T-helper 2 cell treated with Interferon-gamma antibody and Interleukin-4, amounts not matched to agents 5 μg/mL and 100 μg/mL, for 36 hours (primary cell): Measurements from ENCODE around the gene TGDS.
"Not testable (repeated sequence)": the region's sequence is repeated elsewhere in the genome, so short reads cannot be mapped to it uniquely, and the experiment has no call there.

Experiments
- DNase-seq: peaks from one replicate; pipeline ENCODE4 v3.0.0; 2021; ENCODE audit warnings: low spot score
- H3K27ac Mint-ChIP-seq: one replicate; pipeline ENCODE4 v1.8.0; 2021; ENCODE audit warnings: mild to moderate bottlenecking, mixed read lengths
- H3K27me3 Mint-ChIP-seq: one replicate; pipeline ENCODE4 v1.8.0; 2021; ENCODE audit warnings: low read depth, mixed read lengths
- H3K36me3 Mint-ChIP-seq: one replicate; pipeline ENCODE4 v1.8.0; 2021; ENCODE audit warnings: low read depth, mixed read lengths
- H3K4me1 Mint-ChIP-seq: one replicate; pipeline ENCODE4 v1.8.0; 2021; ENCODE audit warnings: low read depth, mixed read lengths
- H3K4me3 Mint-ChIP-seq: one replicate; pipeline ENCODE4 v1.8.0; 2022; ENCODE audit warnings: mild to moderate bottlenecking, moderate library complexity, mixed read lengths
- H3K9me3 Mint-ChIP-seq: one replicate; pipeline ENCODE4 v1.8.0; 2021; ENCODE audit warnings: mixed read lengths

The TGDS gene

DNA sequence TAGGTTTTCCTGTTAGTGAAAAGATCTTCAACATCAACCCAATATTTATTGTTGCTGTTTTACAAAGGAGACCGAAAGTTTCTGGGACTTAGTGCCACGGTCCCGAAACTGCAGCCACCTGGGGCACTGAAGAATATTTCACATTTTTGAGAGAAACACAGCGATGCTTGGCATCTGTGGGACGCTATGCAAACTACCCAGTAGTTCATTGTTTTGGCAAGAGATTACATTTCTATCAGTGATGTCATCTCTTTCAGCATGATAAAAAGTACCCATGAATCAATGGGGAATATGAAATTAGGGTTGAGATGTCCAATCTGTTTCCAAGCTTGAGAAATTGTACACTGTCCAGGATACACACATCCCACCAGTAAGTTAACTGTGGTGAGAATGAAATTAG is 43.9 kb downstream of the TGDS start:
- peaks cover 18% of the 10 kb centered on the region for H3K27me3 Mint-ChIP-seq
- H3K9me3 Mint-ChIP-seq, result no peaks in the 10 kb centered on the region
- no peak overlapping the region for H3K27ac Mint-ChIP-seq
- peaks cover 3% of the 10 kb centered on the region for H3K36me3 Mint-ChIP-seq
- H3K4me1 Mint-ChIP-seq, result peaks cover 12% of the 10 kb centered on the region
- no peak for DNase-seq
- H3K4me3 Mint-ChIP-seq, result no peak overlapping the region

- H3K9me3 Mint-ChIP-seq, result peaks cover 7% of the 10 kb centered on the region
- H3K4me3 Mint-ChIP-seq, result peak overlapping the region; percentile 94
- no peak for DNase-seq
- H3K36me3 Mint-ChIP-seq, result peaks cover 9% of the 10 kb centered on the region
- H3K4me1 Mint-ChIP-seq, result peaks cover 11% of the 10 kb centered on the region
- H3K27me3 Mint-ChIP-seq, result peaks cover 18% of the 10 kb centered on the region
- H3K27ac Mint-ChIP-seq, result peak overlapping the region; percentile 95
Observed at GRCh38 chr13:94550062-94550738, 45.8 kb downstream of the TGDS start.

DNA sequence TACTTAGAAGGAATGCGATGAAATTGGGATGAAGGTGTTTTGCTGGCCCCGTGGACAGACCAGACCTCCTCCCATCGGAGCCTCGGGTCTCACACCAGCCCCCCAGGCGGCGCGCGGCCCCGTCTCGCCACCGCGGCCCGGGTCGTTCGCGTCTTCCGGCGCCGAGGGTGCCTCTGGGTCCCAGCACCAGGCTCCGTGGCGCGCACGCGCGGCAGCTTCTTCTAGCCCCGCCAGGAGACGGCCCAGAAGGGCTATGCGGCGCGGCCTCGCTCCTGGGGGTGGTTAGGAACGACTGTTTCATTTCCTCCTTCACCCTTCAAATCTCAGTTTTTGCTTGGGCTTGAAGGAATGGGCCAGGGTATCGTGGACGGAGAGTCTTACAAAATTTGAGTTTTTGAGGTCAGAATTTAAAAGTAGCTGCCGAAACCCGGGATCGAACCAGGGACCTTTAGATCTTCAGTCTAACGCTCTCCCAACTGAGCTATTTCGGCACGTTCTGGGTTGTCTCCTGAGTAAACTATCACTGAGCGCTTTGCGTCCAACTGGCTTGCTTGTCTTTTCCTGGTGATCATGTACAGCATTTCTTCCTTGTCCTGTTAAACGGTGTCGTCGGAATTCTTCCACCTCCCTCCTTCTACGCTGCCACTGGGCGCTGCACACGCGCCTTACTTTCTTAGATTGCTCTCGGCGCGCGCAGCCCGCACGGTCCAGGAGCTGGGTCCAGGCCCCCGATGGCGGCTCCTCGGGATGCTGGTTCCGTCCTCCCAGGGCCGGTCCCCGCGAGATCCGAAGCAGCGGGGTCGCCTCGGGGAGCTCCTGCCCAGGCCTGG is 46.5 kb downstream of the TGDS start:
- peaks cover 9% of the 10 kb centered on the region for H3K36me3 Mint-ChIP-seq
- DNase-seq, result peak; percentile 92
- peaks cover 7% of the 10 kb centered on the region for H3K9me3 Mint-ChIP-seq
- peak overlapping the region; percentile 94 for H3K4me3 Mint-ChIP-seq
- H3K27me3 Mint-ChIP-seq, result peaks cover 18% of the 10 kb centered on the region
- peak overlapping the region; percentile 95 for H3K27ac Mint-ChIP-seq
- H3K4me1 Mint-ChIP-seq, result peaks cover 11% of the 10 kb centered on the region

GRCh38 chr13:94548821-94549231 is 47.1 kb downstream of the TGDS start:
- Mint-ChIP-seq H3K27ac (peak overlapping the region; percentile 95), H3K4me1 (peaks cover 11% of the 10 kb centered on the region), H3K9me3 (peaks cover 7% of the 10 kb centered on the region), H3K36me3 (peaks cover 9% of the 10 kb centered on the region), H3K27me3 (peaks cover 18% of the 10 kb centered on the region), H3K4me3 (peak overlapping the region; percentile 94)
- DNase-seq, result no peak

- Mint-ChIP-seq H3K27me3 (peaks cover 18% of the 10 kb centered on the region), H3K36me3 (peaks cover 9% of the 10 kb centered on the region), H3K4me3 (peak overlapping the region; percentile 94), H3K9me3 (peaks cover 7% of the 10 kb centered on the region), H3K27ac (peak overlapping the region; percentile 95), H3K4me1 (peaks cover 11% of the 10 kb centered on the region)
- DNase-seq, result no peak
Observed at GRCh38 chr13:94548382-94548781, 47.6 kb downstream of the TGDS start.

DNA sequence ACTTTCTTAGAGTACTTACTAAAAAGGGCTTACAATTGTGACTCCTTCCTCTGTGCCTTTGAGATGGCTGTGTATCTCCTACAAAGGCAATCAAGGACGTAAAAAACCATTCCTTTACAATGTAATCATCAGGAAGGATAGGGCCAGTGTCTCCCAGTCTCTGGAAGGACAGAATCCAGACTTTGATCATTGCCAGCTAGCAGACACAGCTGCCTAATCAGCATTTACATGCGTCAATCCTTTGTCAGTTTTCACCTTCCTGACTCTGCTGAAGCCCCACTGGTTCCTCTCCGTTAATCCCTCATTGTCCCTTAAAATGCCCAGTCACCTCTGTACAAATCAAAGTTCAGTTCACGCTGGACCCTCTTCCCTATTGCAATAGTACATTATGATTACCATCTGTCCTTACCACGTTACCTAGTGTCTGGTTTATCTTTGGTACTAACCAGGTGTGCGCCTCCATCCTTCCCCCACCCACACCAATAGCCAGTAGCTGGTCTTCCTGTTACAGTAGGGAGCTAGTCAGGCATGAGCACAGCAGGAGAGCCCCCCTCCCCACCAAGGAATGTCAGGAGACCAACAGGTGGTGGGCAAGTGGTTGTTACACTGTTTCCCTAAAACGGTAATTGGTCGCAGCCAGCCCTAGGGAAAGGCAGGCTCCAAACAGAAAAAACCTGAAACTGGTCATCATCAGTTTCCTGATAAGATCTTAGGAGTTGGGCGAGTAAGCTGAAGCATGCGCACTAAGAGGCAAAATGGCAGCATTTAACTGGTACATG is 49.7 kb downstream of the TGDS start:
- no peak for DNase-seq
- Mint-ChIP-seq H3K4me3 (no peak overlapping the region), H3K9me3 (peaks cover 7% of the 10 kb centered on the region), H3K36me3 (peaks cover 9% of the 10 kb centered on the region), H3K27ac (no peak overlapping the region), H3K4me1 (peaks cover 14% of the 10 kb centered on the region), H3K27me3 (peaks cover 9% of the 10 kb centered on the region)

GRCh38 chr13:94544922-94545321 is 51.0 kb downstream of the TGDS start:
- DNase-seq, result no peak
- Mint-ChIP-seq H3K9me3 (peaks cover 7% of the 10 kb centered on the region), H3K27me3 (peaks cover 9% of the 10 kb centered on the region), H3K27ac (no peak overlapping the region), H3K36me3 (peaks cover 9% of the 10 kb centered on the region), H3K4me1 (peaks cover 14% of the 10 kb centered on the region), H3K4me3 (no peak overlapping the region)

GRCh38 chr13:94542917-94543316 is 53.0 kb downstream of the TGDS start:
- Mint-ChIP-seq H3K36me3 (peaks cover 7% of the 10 kb centered on the region), H3K27me3 (peaks cover 15% of the 10 kb centered on the region), H3K9me3 (peaks cover 7% of the 10 kb centered on the region), H3K27ac (no peak overlapping the region), H3K4me3 (no peak overlapping the region), H3K4me1 (peaks cover 6% of the 10 kb centered on the region)
- no peak for DNase-seq

DNA sequence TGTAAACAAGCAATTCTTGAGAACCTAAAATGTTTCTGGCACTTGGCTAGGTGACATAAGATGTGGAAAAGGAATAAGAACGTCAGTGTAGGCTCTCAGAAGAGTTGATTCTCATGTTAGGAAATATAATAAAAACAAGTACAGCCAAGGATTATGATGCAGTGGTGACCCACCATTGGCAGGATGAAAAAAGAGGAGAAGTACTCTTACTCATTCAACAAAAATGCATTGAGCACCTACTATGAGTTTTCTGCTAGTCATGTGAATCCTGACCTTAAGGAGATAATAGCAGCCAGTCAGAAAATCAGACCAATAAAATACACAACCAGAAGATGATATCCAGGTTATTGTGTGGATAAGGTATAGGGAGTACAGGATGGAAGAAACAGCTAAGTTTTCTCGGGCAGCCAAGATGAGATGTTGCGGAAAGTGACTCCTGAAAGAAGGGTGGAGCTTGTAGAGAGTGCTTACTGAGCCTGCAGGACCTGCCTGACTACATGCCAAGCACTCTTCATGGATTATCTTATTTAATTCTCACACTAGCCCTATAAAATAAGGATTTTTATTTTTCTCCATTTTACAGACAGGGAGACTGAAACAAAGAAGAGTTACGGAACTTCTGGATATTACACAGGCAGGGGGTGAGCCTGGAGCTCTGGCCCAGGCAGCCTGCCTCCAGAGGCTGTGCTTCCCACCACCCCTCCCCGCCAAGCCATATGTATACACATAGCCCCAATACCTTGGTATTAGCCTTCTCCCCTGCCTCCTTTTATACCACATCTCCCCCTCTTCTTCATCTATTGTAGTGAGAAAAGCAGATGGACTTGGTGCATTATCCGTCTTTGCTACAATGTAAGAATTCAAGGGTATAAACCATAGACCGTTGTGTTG is 58.0 kb downstream of the TGDS start:
- Mint-ChIP-seq H3K4me1 (peaks cover 2% of the 10 kb centered on the region), H3K4me3 (no peak overlapping the region), H3K27ac (no peak overlapping the region), H3K9me3 (no peaks in the 10 kb centered on the region), H3K36me3 (no peaks in the 10 kb centered on the region), H3K27me3 (peaks cover 15% of the 10 kb centered on the region)
- DNase-seq, result no peak

DNA sequence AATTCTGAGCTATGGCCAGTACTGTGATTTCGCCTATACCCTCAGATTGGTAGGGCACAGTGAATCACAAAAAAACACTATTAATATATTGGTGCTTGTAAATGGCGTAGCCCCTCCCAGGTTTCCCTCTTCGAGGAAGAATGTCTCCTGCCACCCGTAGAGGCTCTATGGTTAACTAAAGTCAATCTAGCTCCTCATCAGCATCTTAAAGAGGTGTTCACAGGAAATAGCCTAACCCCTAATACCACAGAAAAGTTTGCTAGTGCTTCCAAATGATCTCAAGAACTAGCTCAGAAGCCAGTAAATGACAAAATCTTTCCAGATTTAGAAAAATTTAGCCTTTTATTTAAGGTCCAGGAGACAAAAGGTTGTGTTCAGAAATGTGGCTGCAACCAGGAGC is 60.2 kb downstream of the TGDS start:
- Mint-ChIP-seq H3K9me3 (no peaks in the 10 kb centered on the region), H3K36me3 (no peaks in the 10 kb centered on the region), H3K27me3 (peaks cover 14% of the 10 kb centered on the region), H3K4me1 (peaks cover 2% of the 10 kb centered on the region), H3K27ac (no peak overlapping the region), H3K4me3 (peak overlapping the region; percentile 3)
- no peak for DNase-seq

- DNase-seq, result no peak
- Mint-ChIP-seq H3K4me1 (peaks cover 2% of the 10 kb centered on the region), H3K4me3 (no peak overlapping the region), H3K27ac (no peak overlapping the region), H3K27me3 (peaks cover 13% of the 10 kb centered on the region), H3K9me3 (no peaks in the 10 kb centered on the region), H3K36me3 (no peaks in the 10 kb centered on the region)
Observed at GRCh38 chr13:94535231-94535630, 60.7 kb downstream of the TGDS start.

- H3K4me1 Mint-ChIP-seq, result peaks cover 2% of the 10 kb centered on the region
- no peaks in the 10 kb centered on the region for H3K36me3 Mint-ChIP-seq
- no peak for DNase-seq
- no peak overlapping the region for H3K27ac Mint-ChIP-seq
- no peaks in the 10 kb centered on the region for H3K9me3 Mint-ChIP-seq
- peaks cover 9% of the 10 kb centered on the region for H3K27me3 Mint-ChIP-seq
- H3K4me3 Mint-ChIP-seq, result no peak overlapping the region
Observed at GRCh38 chr13:94534166-94534565, 61.8 kb downstream of the TGDS start.

DNA sequence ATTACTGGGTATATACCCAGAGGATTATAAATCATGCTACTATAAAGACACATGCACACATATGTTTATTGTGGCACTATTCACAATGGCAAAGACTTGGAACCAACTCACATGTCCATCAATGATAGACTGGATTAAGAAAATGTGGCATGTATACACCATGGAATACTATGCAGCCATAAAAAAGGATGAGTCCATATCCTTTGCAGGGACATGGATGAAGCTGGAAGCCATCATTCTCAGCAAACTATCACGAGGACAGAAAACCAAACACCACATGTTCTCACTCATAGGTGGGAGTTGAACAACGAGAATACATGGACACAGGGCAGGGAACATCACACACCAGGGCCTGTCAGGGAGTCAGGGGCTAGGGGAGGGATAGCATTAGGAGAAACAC is 63.7 kb downstream of the TGDS start:
- not testable (repeated sequence) for H3K9me3 Mint-ChIP-seq, H3K36me3 Mint-ChIP-seq

More for the DNA sequence above, 63.7 kb downstream of the TGDS start:
- not testable (repeated sequence) for DNase-seq, H3K4me3 Mint-ChIP-seq, H3K27me3 Mint-ChIP-seq, H3K4me1 Mint-ChIP-seq, H3K27ac Mint-ChIP-seq
